ENCODE data around the gene SLC26A6.

Gene SLC26A6

GRCh38 chr3:48630833-48631232 lies 4.4 kb downstream of the SLC26A6 start:
- Histone ChIP-seq H3K36me3 (peaks cover 33 to 83% (median 75%) of the 10 kb centered on the region in 11 experiments), H3K4me2 (no peak overlapping the region), H4K20me1 (peaks cover 0 to 58% (median 15%) of the 10 kb centered on the region in 11 experiments; a peak in 15 of 22 replicates)

GRCh38 chr3:48630407-48630806 lies 4.9 kb downstream of the SLC26A6 start:
- Histone ChIP-seq H3K9ac (no peak overlapping the region), H3K4me2 (no peak overlapping the region), H3K27ac (no peak overlapping the region), H3K9me3 (replicated peaks in 1 of 11) (no peaks in the 10 kb centered on the region), H3K27me3 (no peaks in the 10 kb centered on the region), H4K20me1 (peaks cover 0 to 58% (median 15%) of the 10 kb centered on the region in 11 experiments; a peak in 15 of 22 replicates), H3K36me3 (peaks cover 33 to 87% (median 79%) of the 10 kb centered on the region in 11 experiments), H3K4me3 (no peak overlapping the region), H3K4me1 (peaks cover 9 to 21% (median 15%) of the 10 kb centered on the region in 10 experiments)
- no peak for TF ChIP-seq Cebpa-rat (IDR thresholded peaks at IDR 0.05)

More at GRCh38 chr3:48630833-48631232, 4.4 kb downstream of the SLC26A6 start:
- Histone ChIP-seq H3K9me3 (replicated peaks in 1 of 11) (no peaks in the 10 kb centered on the region), H3K27me3 (no peaks in the 10 kb centered on the region), H3K4me3 (no peak overlapping the region), H3K27ac (no peak overlapping the region), H3K4me1 (peaks cover 12 to 25% (median 15%) of the 10 kb centered on the region in 10 experiments), H3K9ac (no peak overlapping the region)
- no peak for TF ChIP-seq Cebpa-rat (IDR thresholded peaks at IDR 0.05)

- Histone ChIP-seq H3K27ac (no peak overlapping the region), H3K9me3 (replicated peaks in 1 of 11) (no peaks in the 10 kb centered on the region), H3K27me3 (no peaks in the 10 kb centered on the region), H4K20me1 (peaks cover 0 to 58% (median 15%) of the 10 kb centered on the region in 11 experiments; a peak in 15 of 22 replicates), H3K9ac (no peak overlapping the region), H3K36me3 (peaks cover 33 to 92% (median 84%) of the 10 kb centered on the region in 11 experiments), H3K4me3 (no peak overlapping the region), H3K4me1 (peaks cover 9 to 20% (median 15%) of the 10 kb centered on the region in 10 experiments), H3K4me2 (no peak overlapping the region)
- TF ChIP-seq Cebpa-rat (IDR thresholded peaks at IDR 0.05): no peak
These were observed 5.4 kb downstream of the SLC26A6 start for GRCh38 chr3:48629894-48630293.

- H3K4me2 ChIP-seq: no peak overlapping the region
- H4K20me1 ChIP-seq: peaks cover 0 to 46% (median 4%) of the 10 kb centered on the region in 11 experiments; a peak in 10 of 22 replicates
- no peaks in the 10 kb centered on the region for H3K9me3 ChIP-seq (replicated peaks in 1 of 11)
- H3K36me3 ChIP-seq: peaks cover 33 to 94% (median 87%) of the 10 kb centered on the region in 11 experiments
- peaks cover 0 to 14% (median 4%) of the 10 kb centered on the region in 10 experiments; a peak in 10 of 20 replicates for H3K4me1 ChIP-seq
- H3K9ac ChIP-seq: no peak overlapping the region; a peak in 1 of 22 replicates
- no peaks in the 10 kb centered on the region for H3K27me3 ChIP-seq
- no peak for TF ChIP-seq Cebpa-rat (IDR thresholded peaks at IDR 0.05)
- no peak overlapping the region for H3K27ac ChIP-seq
- H3K4me3 ChIP-seq: no peak overlapping the region
These were observed 6.8 kb downstream of the SLC26A6 start for GRCh38 chr3:48628277-48629017.

GRCh38 chr3:48625600-48625999 lies 9.7 kb downstream of the SLC26A6 start:
- H3K27me3 ChIP-seq: no peaks in the 10 kb centered on the region
- H3K9me3 ChIP-seq (replicated peaks in 1 of 11): peaks cover 0 to 5% (median 0%) of the 10 kb centered on the region in 11 experiments; a peak in 1 of 22 replicates
- peaks cover 0 to 19% (median 0%) of the 10 kb centered on the region in 11 experiments; a peak in 2 of 22 replicates for H4K20me1 ChIP-seq
- no peak overlapping the region for H3K9ac ChIP-seq
- no peak overlapping the region for H3K27ac ChIP-seq
- no peak overlapping the region for H3K4me2 ChIP-seq
- H3K4me1 ChIP-seq: peaks cover 0 to 20% (median 12%) of the 10 kb centered on the region in 10 experiments; a peak in 12 of 20 replicates
- peaks cover 19 to 69% (median 59%) of the 10 kb centered on the region in 11 experiments for H3K36me3 ChIP-seq
- no peak for TF ChIP-seq Cebpa-rat (IDR thresholded peaks at IDR 0.05)
- no peak overlapping the region for H3K4me3 ChIP-seq

- Histone ChIP-seq H3K9me3 (replicated peaks in 1 of 11) (peaks cover 0 to 13% (median 0%) of the 10 kb centered on the region in 11 experiments; a peak in 9 of 22 replicates), H3K36me3 (peaks cover 16 to 67% (median 52%) of the 10 kb centered on the region in 11 experiments), H3K9ac (no peak overlapping the region), H3K4me3 (no peak overlapping the region), H3K4me2 (no peak overlapping the region), H4K20me1 (peaks cover 0 to 19% (median 0%) of the 10 kb centered on the region in 11 experiments; a peak in 2 of 22 replicates), H3K4me1 (peaks cover 0 to 20% (median 12%) of the 10 kb centered on the region in 10 experiments; a peak in 12 of 20 replicates), H3K27me3 (no peaks in the 10 kb centered on the region), H3K27ac (no peak overlapping the region)
- no peak for TF ChIP-seq Cebpa-rat (IDR thresholded peaks at IDR 0.05)
These were observed 10.5 kb downstream of the SLC26A6 start for GRCh38 chr3:48624767-48625166.

- Histone ChIP-seq H3K9me3 (replicated peaks in 1 of 11) (peaks cover 0 to 21% (median 6%) of the 10 kb centered on the region in 11 experiments; a peak in 18 of 22 replicates), H3K4me1 (peaks cover 0 to 20% (median 12%) of the 10 kb centered on the region in 10 experiments; a peak in 12 of 20 replicates), H3K9ac (no peak overlapping the region), H3K4me3 (no peak overlapping the region), H3K4me2 (peak overlapping the region in 2 of 11 experiments; percentile 39 to 45; a peak in 2 of 22 replicates), H3K27ac (no peak overlapping the region), H3K36me3 (peaks cover 16 to 63% (median 47%) of the 10 kb centered on the region in 11 experiments), H3K27me3 (no peaks in the 10 kb centered on the region), H4K20me1 (peaks cover 0 to 19% (median 0%) of the 10 kb centered on the region in 11 experiments; a peak in 2 of 22 replicates)
- TF ChIP-seq Cebpa-rat (IDR thresholded peaks at IDR 0.05): no peak
These were observed 11.3 kb downstream of the SLC26A6 start for GRCh38 chr3:48623851-48624547.

GRCh38 chr3:48621461-48621869 lies 13.8 kb downstream of the SLC26A6 start, which contains the start of gene TMEM89:
TMEM89 (minus strand) TSS chr3:48621769; CDS start chr3:48621756, 13 bp downstream.
- H3K36me3 ChIP-seq: peaks cover 10 to 50% (median 39%) of the 10 kb centered on the region in 11 experiments
- peak within 1 kb of the TSS in 7 of 11 experiments; percentile 12 to 46 (median 34); a peak in 3 of 22 replicates for H3K4me2 ChIP-seq
- H3K4me3 ChIP-seq: no peak within 1 kb of the TSS
- peaks cover 24 to 46% (median 32%) of the 10 kb centered on the region in 11 experiments for H3K9me3 ChIP-seq (replicated peaks in 1 of 11)
- no peak within 1 kb of the TSS for H3K27ac ChIP-seq
- H4K20me1 ChIP-seq: peaks cover 0 to 8% (median 0%) of the 10 kb centered on the region in 11 experiments; a peak in 1 of 22 replicates
- H3K4me1 ChIP-seq: peaks cover 0 to 18% (median 12%) of the 10 kb centered on the region in 10 experiments; a peak in 12 of 20 replicates
- H3K9ac ChIP-seq: 0 out of 22 replicates have a peak within 1 kb of the TSS, but pooled peaks of 1 of the 11 experiments have one; percentile 13
- no peaks in the 10 kb centered on the region for H3K27me3 ChIP-seq
- TF ChIP-seq Cebpa-rat (IDR thresholded peaks at IDR 0.05): no peak
